ENCODE measurements around the gene LDAH. TPM values are rescaled to one million over a fixed set of nuclear protein-coding genes. Genes with fewer than 3 reads are reported as not detected.
"Not testable (repeated sequence)": the region's sequence is repeated elsewhere in the genome, so short reads cannot be mapped to it uniquely, and the experiment has no call there.

Gene LDAH
- total RNA-seq, 1 experiment from 2014 or later: 42.4 TPM

- in situ Hi-C loops (cut with HindIII; ENCODE audit: low pct_unique_long_range_greater_than_20kb, low sequenced_read_pairs): no loop called here
These were observed 78.2 kb downstream of the LDAH start for GRCh38 chr2:20744366-20745335.

DNA sequence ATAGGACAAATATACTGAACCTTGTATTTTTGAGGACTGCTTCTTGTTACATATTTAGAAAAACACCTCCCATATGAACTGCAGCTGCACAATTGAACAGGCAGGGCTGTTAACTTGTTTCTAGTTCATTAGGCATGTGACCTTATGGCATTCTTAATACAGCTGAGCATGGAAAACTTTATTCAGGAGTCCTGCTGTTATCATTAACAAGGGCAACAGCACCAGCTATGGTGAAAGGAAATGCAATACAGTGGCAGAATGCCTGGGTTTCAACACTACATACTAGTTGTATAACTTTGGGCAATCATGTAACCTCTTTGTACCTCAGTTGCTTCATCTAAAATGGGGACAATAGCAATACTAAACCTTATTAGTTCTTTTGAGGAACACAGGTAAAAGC is 84.1 kb downstream of the LDAH start:
- in situ Hi-C loops (cut with HindIII; ENCODE audit: low pct_unique_long_range_greater_than_20kb, low sequenced_read_pairs): loop anchor here (10.0 kb wide), 1 partner anchor 64 kb away; no protein-coding TSS in a partner anchor
- no peak for DNase-seq (ENCODE audit: low read depth, low spot score)

More at GRCh38 chr2:20744366-20745335, 78.2 kb downstream of the LDAH start:
- no peak for DNase-seq (ENCODE audit: low read depth, low spot score)

- DNase-seq (ENCODE audit: low read depth, low spot score): no peak
- in situ Hi-C loops (cut with HindIII; ENCODE audit: low pct_unique_long_range_greater_than_20kb, low sequenced_read_pairs): loop anchor here (10.0 kb wide), 1 partner anchor 63 kb away; no protein-coding TSS in a partner anchor
These were observed 85.4 kb downstream of the LDAH start for GRCh38 chr2:20737505-20737904.

DNA sequence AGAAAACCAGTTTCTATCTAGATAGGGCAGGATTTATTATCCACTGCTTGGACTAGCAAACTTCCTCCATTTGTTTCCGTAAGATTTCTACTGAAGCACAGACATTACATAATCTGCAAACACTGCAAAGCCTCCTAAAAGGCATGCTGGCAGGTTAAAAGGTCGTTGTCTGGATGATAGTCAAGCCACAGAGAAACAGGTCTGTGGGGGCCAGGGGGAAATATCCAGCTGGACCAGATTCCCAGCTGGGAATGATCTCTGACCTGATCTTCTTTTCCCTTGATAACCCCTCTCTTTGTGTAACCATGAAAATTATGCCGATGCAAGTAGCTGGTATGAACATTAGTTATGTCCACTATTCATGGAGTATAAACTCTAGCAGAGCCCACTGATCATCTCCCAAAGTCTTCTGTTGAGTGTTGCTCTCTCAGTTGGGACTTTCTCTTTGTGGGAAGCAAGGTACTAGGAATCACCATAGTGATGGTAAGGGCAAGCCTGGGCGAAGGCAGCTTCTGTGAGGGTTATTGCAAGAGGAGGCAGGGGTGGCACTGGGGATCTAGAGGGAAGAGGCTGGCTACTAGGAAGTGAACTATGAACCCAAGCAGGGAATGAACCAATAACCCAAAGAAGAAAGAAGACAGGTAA is 94.7 kb downstream of the LDAH start:
- DNase-seq (ENCODE audit: low read depth, low spot score): no peak
- in situ Hi-C loops (cut with HindIII; ENCODE audit: low pct_unique_long_range_greater_than_20kb, low sequenced_read_pairs): no loop called here

GRCh38 chr2:20726913-20727312 is 96.0 kb downstream of the LDAH start:
- in situ Hi-C loops (cut with HindIII; ENCODE audit: low pct_unique_long_range_greater_than_20kb, low sequenced_read_pairs): no loop called here
- no peak for DNase-seq (ENCODE audit: low read depth, low spot score)

GRCh38 chr2:20725782-20726181 is 97.1 kb downstream of the LDAH start:
- DNase-seq (ENCODE audit: low read depth, low spot score): no peak
- in situ Hi-C loops (cut with HindIII; ENCODE audit: low pct_unique_long_range_greater_than_20kb, low sequenced_read_pairs): no loop called here

DNA sequence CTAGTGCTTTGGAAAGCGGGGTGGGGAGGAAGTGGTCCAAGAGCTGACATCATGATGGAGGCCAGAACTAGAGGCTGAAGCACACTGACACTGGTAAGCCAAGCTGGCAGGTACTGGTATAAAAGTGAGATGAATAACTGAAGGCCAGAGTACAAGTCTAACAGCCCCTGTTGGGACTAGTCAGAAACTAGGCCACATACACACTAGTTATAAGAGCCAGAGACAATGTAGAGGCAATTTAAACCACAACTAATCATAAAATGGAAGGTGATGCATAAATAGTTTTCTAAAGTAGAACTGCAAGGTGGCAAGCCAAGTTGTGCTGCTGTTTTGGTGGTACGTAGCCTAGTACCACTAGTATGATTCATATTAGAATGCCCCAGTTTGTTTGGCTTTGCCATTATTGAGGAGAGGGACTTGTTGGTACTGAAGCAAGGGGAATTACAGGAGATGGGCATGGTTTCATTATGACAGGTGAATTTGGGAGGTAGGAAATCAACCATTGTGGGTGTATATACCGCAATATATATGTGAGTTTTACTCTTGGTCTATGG is 98.3 kb downstream of the LDAH start:
- in situ Hi-C loops (cut with HindIII; ENCODE audit: low pct_unique_long_range_greater_than_20kb, low sequenced_read_pairs): no loop called here
- no peak for DNase-seq (ENCODE audit: low read depth, low spot score)

DNA sequence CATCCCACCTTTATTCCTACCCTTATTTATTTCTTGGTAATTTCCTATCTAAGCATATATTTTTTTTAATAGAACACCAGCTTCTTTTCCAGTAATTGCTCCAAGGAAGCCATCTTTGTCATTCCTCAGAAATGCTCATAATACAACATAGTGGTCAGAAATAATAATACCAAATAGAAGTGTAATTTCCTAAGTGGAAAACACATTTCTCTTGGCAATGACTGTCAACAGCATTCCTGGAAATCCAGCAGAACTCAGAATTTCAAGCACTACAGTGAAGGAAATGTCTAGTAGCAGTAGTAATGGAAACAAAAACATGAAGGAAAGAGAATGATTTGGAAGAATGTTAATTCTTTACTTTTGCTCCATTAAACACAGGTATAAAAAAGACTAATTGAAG is 99.4 kb downstream of the LDAH start:
- in situ Hi-C loops (cut with HindIII; ENCODE audit: low pct_unique_long_range_greater_than_20kb, low sequenced_read_pairs): no loop called here
- DNase-seq (ENCODE audit: low read depth, low spot score): no peak

- DNase-seq (ENCODE audit: low read depth, low spot score): peak; percentile 48
- in situ Hi-C loops (cut with HindIII; ENCODE audit: low pct_unique_long_range_greater_than_20kb, low sequenced_read_pairs): no loop called here
These were observed 100.2 kb downstream of the LDAH start for GRCh38 chr2:20722592-20723240.

GRCh38 chr2:20717641-20718040 is 105.3 kb downstream of the LDAH start:
- in situ Hi-C loops (cut with HindIII; ENCODE audit: low pct_unique_long_range_greater_than_20kb, low sequenced_read_pairs): no loop called here
- no peak for DNase-seq (ENCODE audit: low read depth, low spot score)

DNA sequence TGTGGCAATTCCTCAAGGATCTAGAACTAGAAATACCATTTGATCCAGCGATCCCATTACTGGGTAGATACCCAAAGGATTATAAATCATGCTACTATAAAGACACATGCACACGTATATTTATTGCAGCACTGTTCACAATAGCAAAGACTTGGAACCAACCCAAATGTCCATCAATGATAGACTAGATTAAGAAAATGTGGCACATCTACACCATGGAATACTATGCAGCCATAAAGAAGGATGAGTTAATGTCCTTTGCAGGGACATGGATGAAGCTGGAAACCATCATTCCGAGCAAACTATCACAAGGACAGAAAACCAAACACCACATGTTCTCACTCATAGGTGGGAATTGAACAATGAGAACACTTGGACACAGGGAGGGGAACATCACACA is 106.7 kb downstream of the LDAH start:
- DNase-seq (ENCODE audit: low read depth, low spot score); in situ Hi-C loops (cut with HindIII; ENCODE audit: low pct_unique_long_range_greater_than_20kb, low sequenced_read_pairs): not testable (repeated sequence)

DNA sequence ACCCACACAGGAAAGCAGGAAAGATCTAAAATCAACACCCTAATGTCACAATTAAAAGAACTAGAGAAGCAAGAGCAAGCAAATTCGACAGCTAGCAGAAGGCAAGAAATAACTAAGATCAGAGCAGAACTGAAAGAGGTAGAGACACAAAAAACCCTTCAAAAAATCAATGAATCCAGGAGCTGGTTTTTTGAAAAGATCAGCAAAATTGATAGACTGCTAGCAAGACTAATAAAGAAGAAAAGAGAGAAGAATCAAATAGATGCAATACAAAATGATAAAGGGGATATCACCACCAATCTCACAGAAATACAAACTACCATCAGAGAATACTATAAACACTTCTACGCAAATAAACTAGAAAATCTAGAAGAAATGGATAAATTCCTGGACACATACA is 108.5 kb downstream of the LDAH start:
- DNase-seq (ENCODE audit: low read depth, low spot score); in situ Hi-C loops (cut with HindIII; ENCODE audit: low pct_unique_long_range_greater_than_20kb, low sequenced_read_pairs): not testable (repeated sequence)

- in situ Hi-C loops (cut with HindIII; ENCODE audit: low pct_unique_long_range_greater_than_20kb, low sequenced_read_pairs); DNase-seq (ENCODE audit: low read depth, low spot score): not testable (repeated sequence)
These were observed 109.3 kb downstream of the LDAH start for GRCh38 chr2:20713585-20713984.

- DNase-seq (ENCODE audit: low read depth, low spot score); in situ Hi-C loops (cut with HindIII; ENCODE audit: low pct_unique_long_range_greater_than_20kb, low sequenced_read_pairs): not testable (repeated sequence)
These were observed 111.3 kb downstream of the LDAH start for GRCh38 chr2:20711641-20712040.

- in situ Hi-C loops (cut with HindIII; ENCODE audit: low pct_unique_long_range_greater_than_20kb, low sequenced_read_pairs): no loop called here
- no peak for DNase-seq (ENCODE audit: low read depth, low spot score)
These were observed 115.3 kb downstream of the LDAH start for GRCh38 chr2:20707601-20708000.

DNA sequence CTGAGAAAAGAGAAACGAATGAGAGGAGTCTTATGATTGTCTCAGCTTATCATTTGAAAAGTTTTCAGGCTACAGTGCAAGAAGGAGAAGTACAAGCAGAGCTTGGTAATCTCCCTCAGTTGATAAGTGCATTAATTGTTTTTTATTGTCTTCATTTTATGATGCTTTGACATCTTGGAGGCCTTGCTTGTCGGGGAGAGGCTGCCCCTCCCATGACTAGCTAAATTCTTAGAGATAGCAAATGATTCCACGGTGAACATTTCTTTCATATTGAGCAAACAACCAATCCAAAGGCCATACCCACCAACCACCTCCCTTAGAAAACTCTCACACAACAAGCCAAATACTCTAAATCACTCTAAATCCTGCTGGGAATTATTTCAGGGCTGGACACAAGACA is 116.1 kb downstream of the LDAH start:
- no peak for DNase-seq (ENCODE audit: low read depth, low spot score)
- in situ Hi-C loops (cut with HindIII; ENCODE audit: low pct_unique_long_range_greater_than_20kb, low sequenced_read_pairs): no loop called here

GRCh38 chr2:20706217-20706616 is 116.7 kb downstream of the LDAH start:
- in situ Hi-C loops (cut with HindIII; ENCODE audit: low pct_unique_long_range_greater_than_20kb, low sequenced_read_pairs): no loop called here
- no peak for DNase-seq (ENCODE audit: low read depth, low spot score)

GRCh38 chr2:20704886-20705285 is 118.0 kb downstream of the LDAH start:
- in situ Hi-C loops (cut with HindIII; ENCODE audit: low pct_unique_long_range_greater_than_20kb, low sequenced_read_pairs): no loop called here
- no peak for DNase-seq (ENCODE audit: low read depth, low spot score)

Data from SK-MEL-5 (cell line).